Naive thymus-derived CD4-positive, alpha-beta T cell (primary cell): ENCODE data around the gene SPON1. TPM values are rescaled to one million over a fixed set of nuclear protein-coding genes. Genes with fewer than 3 reads are reported as not detected.

Source experiments
- ATAC-seq: fragments of 150-1000 bp; cut with Tn5 transposase; 2 replicates; pipeline ENCODE4 v1.10.0; 2021; ENCODE audit warnings: mild to moderate bottlenecking, moderate library complexity
- CTCF ChIA-PET: fragments of 350-600 bp; sonication (Branson Sonifier 250); formaldehyde crosslinking; loops from one replicate; lab custom pipeline; 2021; ENCODE audit warnings: antibody characterized with exemption; lab: Charles Lee
- POLR2A ChIA-PET: fragments of 350-600 bp; sonication (Branson Sonifier 250); formaldehyde crosslinking; loops from one replicate; lab custom pipeline; 2021; ENCODE audit warnings: antibody characterized with exemption, inconsistent platforms; lab: Charles Lee
- DNase-seq, 9 donors: peaks; one replicate each; pipeline versions ENCODE4 v3.0.0 to v3.0.0-alpha.2; 2020 to 2022; ENCODE audit warnings: mixed read lengths in 1 of 9
- H3K27ac ChIP-seq: one replicate; pipeline ENCODE4 v1.7.0; 2013; ENCODE audit warnings: mild to moderate bottlenecking, low read depth, low read length, moderate library complexity
- H3K27me3 ChIP-seq, 2 donors: one replicate each; pipeline ENCODE4 v1.7.0; 2013; ENCODE audit warnings: low read length in 2 of 2, mild to moderate bottlenecking in 2 of 2, moderate library complexity in 2 of 2; ENCODE audit not compliant: control insufficient read depth in 2 of 2, insufficient read depth in 2 of 2
- H3K36me3 ChIP-seq, 3 experiments: 1 replicate in 2 of 3; 2 replicates in 1 of 3; pipeline ENCODE4 v1.7.0; 2013; ENCODE audit warnings: low read length in 3 of 3, mild to moderate bottlenecking in 3 of 3, moderate library complexity in 1 of 3; ENCODE audit not compliant: insufficient read depth in 3 of 3, control insufficient read depth in 2 of 3
- H3K4me1 ChIP-seq, 2 donors: one replicate each; pipeline ENCODE4 v1.7.0; 2013; ENCODE audit warnings: low read length in 2 of 2, mild to moderate bottlenecking in 2 of 2, moderate library complexity in 1 of 2; ENCODE audit not compliant: control insufficient read depth in 2 of 2, insufficient read depth in 2 of 2
- H3K4me3 ChIP-seq: 2 replicates; pipeline ENCODE4 v1.7.0; 2013; ENCODE audit warnings: mild to moderate bottlenecking, low read length
- H3K9me3 ChIP-seq, 3 experiments: 1 replicate in 2 of 3; 2 replicates in 1 of 3; pipeline ENCODE4 v1.7.0; 2013; ENCODE audit warnings: low read length in 3 of 3; ENCODE audit not compliant: control insufficient read depth in 2 of 3
- H3K27ac Mint-ChIP-seq, 9 donors: one replicate each; pipeline ENCODE4 v1.8.0; 2020 to 2022; ENCODE audit warnings: mixed read lengths in 9 of 9, mild to moderate bottlenecking in 8 of 9, moderate library complexity in 5 of 9, inconsistent platforms in 2 of 9
- H3K27me3 Mint-ChIP-seq, 5 donors: one replicate each; pipeline ENCODE4 v1.8.0; 2021 to 2022; ENCODE audit warnings: mixed read lengths in 5 of 5, mild to moderate bottlenecking in 1 of 5
- H3K36me3 Mint-ChIP-seq, 5 donors: one replicate each; pipeline ENCODE4 v1.8.0; 2020 to 2022; ENCODE audit warnings: mixed read lengths in 5 of 5, mild to moderate bottlenecking in 3 of 5, inconsistent platforms in 1 of 5
- H3K4me1 Mint-ChIP-seq, 7 donors: one replicate each; pipeline ENCODE4 v1.8.0; 2020 to 2022; ENCODE audit warnings: mixed read lengths in 7 of 7, mild to moderate bottlenecking in 3 of 7, inconsistent platforms in 1 of 7
- H3K4me3 Mint-ChIP-seq, 10 donors: one replicate each; pipeline ENCODE4 v1.8.0; 2020 to 2022; ENCODE audit warnings: mild to moderate bottlenecking in 10 of 10, mixed read lengths in 10 of 10, moderate library complexity in 6 of 10, inconsistent platforms in 2 of 10
- H3K9me3 Mint-ChIP-seq, 11 donors: one replicate each; pipeline ENCODE4 v1.8.0; 2020 to 2022; ENCODE audit warnings: mixed read lengths in 11 of 11, mild to moderate bottlenecking in 4 of 11, inconsistent platforms in 1 of 11, moderate library complexity in 1 of 11
- intact Hi-C, 2 donors: fragments of 100-400 bp; cut with micrococcal nuclease; formaldehyde crosslinking; loops; one replicate each; pipeline ENCODE4 v1.15.1; 2023
- polyA plus RNA-seq, 2 donors: library from polyadenylated mRNA; unstranded; fragments of 300-500 nt; fragmentation: Illumina TruSeq; gene quantifications; one replicate each; pipeline ENCODE4 v1.2.3, GENCODE V29; 2021
- total RNA-seq, 6 experiments: library from RNA in 5 of 6; stranded (reverse) in 5 of 6; gene quantifications; 1 replicate in 5 of 6; 2 replicates in 1 of 6; pipeline ENCODE4 v1.2.3 and lab custom pipeline; 2021 to 2026

The SPON1 gene
- total and polyA plus RNA-seq, 7 experiments from 2014 or later, result 0.35 to 20.8 (median 1.6) TPM

DNA sequence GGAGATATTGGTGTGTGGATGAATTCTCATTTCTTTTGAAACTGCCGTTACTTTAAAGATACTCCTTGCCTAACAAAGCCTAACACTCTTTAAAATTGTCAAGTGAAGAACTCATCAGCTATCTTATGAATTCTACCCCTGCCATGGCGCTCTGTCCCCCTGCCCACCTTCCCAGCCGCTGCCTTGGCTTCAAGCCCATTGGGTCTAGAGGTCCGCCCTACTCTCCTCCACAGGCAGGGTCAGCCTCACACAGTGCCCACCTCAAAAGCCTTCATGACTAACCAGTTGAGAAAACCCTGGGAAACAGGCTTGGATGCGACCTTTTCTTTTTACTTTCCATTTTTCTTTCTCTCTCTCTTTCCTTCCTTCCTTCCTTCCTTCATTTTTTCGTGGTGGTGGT, 267.9 kb downstream of the SPON1 start:
- CTCF ChIA-PET, result no interaction called here
- Mint-ChIP-seq H3K27me3 (peaks cover 0 to 7% (median 0%) of the 10 kb centered on the region in 5 donors), H3K36me3 (peaks cover 0 to 5% (median 0%) of the 10 kb centered on the region in 5 donors), H3K4me3 (no peak overlapping the region), H3K4me1 (peaks cover 0 to 3% (median 0%) of the 10 kb centered on the region in 7 donors), H3K27ac (no peak overlapping the region), H3K9me3 (peaks cover 0 to 3% (median 0%) of the 10 kb centered on the region in 11 donors)
- ATAC-seq, result no peak
- intact Hi-C loops, result no loop called here
- H3K27ac ChIP-seq, result no peak overlapping the region
- no peak overlapping the region for H3K4me3 ChIP-seq
- DNase-seq, result no peak
- no peaks in the 10 kb centered on the region for H3K9me3 ChIP-seq
- no peaks in the 10 kb centered on the region for H3K4me1 ChIP-seq
- H3K27me3 ChIP-seq, result no peaks in the 10 kb centered on the region
- POLR2A ChIA-PET, result no interaction called here
- H3K36me3 ChIP-seq, result no peaks in the 10 kb centered on the region

DNA sequence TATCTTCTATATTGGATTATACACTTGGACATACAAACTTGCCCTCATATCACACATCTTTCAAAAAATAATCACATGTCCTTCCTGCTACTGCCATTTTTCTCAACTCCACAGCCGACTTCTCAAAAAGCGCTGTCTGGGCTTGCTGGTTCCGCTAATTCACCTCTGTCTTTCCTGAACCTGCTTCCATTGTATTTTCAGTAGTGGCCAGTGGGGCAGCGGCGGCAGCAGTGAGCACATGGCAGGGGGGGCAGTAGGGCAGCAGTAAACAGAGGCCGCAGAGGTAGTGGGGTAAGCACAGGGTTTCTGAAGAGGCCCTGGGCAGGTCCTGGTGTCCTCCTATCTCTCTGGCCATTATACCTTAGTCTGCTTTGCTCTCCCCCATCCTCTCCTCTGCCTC, 270.1 kb downstream of the SPON1 start:
- Mint-ChIP-seq H3K27ac (peak overlapping the region in 1 of 9 donors; percentile 65), H3K4me3 (no peak overlapping the region), H3K9me3 (peaks cover 0 to 2% (median 0%) of the 10 kb centered on the region in 11 donors), H3K27me3 (peaks cover 0 to 16% (median 0%) of the 10 kb centered on the region in 5 donors), H3K4me1 (peaks cover 0 to 6% (median 2%) of the 10 kb centered on the region in 7 donors), H3K36me3 (no peaks in the 10 kb centered on the region)
- Histone ChIP-seq H3K4me1 (no peaks in the 10 kb centered on the region), H3K36me3 (no peaks in the 10 kb centered on the region), H3K9me3 (no peaks in the 10 kb centered on the region), H3K27ac (no peak overlapping the region), H3K27me3 (no peaks in the 10 kb centered on the region), H3K4me3 (no peak overlapping the region)
- DNase-seq (no peak), ATAC-seq (no peak)
- intact Hi-C loops, result no loop called here
- CTCF ChIA-PET, result no interaction called here
- POLR2A ChIA-PET, result no interaction called here

DNA sequence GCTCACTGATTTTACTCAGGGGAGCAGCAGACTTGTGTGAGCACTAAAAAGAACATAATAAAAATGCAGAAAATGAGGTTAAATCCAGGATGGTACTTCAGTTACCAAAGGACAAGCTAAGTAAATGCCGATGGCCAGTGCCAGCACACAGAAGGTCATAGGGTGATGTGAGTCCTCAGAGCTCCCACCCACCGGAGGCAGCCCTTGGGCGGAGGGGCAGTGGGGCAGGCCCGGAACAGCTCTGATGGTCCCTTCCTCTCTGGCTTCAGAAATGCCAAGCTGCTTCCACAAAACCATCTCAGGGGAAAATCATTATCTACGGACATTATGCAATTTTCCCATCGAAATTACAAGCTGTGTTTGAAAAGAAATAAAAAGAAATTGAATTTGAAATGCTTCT, 271.9 kb downstream of the SPON1 start:
- no peak overlapping the region for H3K4me3 ChIP-seq
- no peaks in the 10 kb centered on the region for H3K9me3 ChIP-seq
- ChIA-PET POLR2A (interaction anchor here (0.6 kb wide), 1 partner anchor 219 kb away, joined by 3 read pairs; no protein-coding TSS in a partner anchor), CTCF (interaction anchor here (1.2 kb wide), 1 partner anchor 12 kb away, joined by 3 read pairs; no protein-coding TSS in a partner anchor)
- peaks cover 0 to 26% (median 0%) of the 10 kb centered on the region in 5 donors for H3K27me3 Mint-ChIP-seq
- intact Hi-C loops, result no loop called here
- DNase-seq, result no peak
- H3K4me1 ChIP-seq, result no peaks in the 10 kb centered on the region
- H3K4me3 Mint-ChIP-seq, result no peak overlapping the region
- peaks cover 0 to 6% (median 2%) of the 10 kb centered on the region in 7 donors for H3K4me1 Mint-ChIP-seq
- peaks cover 0 to 2% (median 0%) of the 10 kb centered on the region in 11 donors for H3K9me3 Mint-ChIP-seq
- no peak for ATAC-seq
- no peaks in the 10 kb centered on the region for H3K27me3 ChIP-seq
- H3K36me3 ChIP-seq, result no peaks in the 10 kb centered on the region
- H3K27ac Mint-ChIP-seq, result no peak overlapping the region
- no peak overlapping the region for H3K27ac ChIP-seq
- H3K36me3 Mint-ChIP-seq, result no peaks in the 10 kb centered on the region

DNA sequence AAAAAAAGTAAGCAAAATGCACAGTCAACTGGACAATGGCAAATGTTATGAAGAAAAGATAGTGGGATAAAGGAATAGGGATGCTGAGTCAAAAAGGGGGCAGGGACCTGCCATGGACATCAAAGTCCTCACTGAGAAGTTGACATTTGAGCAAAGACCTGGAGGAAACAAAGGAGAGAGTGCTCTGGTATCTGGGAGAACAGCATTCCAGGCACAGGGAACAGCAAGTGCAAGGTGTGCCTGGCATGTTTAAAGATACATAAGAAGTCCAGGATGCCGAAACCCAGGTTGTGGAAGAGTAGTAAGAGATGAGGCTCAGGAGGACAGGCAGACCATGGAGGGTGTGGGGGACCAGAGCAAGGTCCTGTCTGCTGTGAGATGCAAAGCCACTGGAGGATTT, 273.2 kb downstream of the SPON1 start:
- H3K4me1 ChIP-seq, result no peaks in the 10 kb centered on the region
- Mint-ChIP-seq H3K27me3 (peaks cover 0 to 26% (median 0%) of the 10 kb centered on the region in 5 donors), H3K4me1 (peaks cover 0 to 5% (median 2%) of the 10 kb centered on the region in 7 donors), H3K27ac (peak overlapping the region in 1 of 9 donors; percentile 52), H3K9me3 (peaks cover 0 to 2% (median 0%) of the 10 kb centered on the region in 11 donors), H3K36me3 (no peaks in the 10 kb centered on the region), H3K4me3 (no peak overlapping the region)
- DNase-seq, result no peak
- H3K36me3 ChIP-seq, result no peaks in the 10 kb centered on the region
- intact Hi-C loops, result no loop called here
- H3K27ac ChIP-seq, result no peak overlapping the region
- H3K27me3 ChIP-seq, result no peaks in the 10 kb centered on the region
- ChIA-PET POLR2A (no interaction called here), CTCF (no interaction called here)
- H3K9me3 ChIP-seq, result no peaks in the 10 kb centered on the region
- ATAC-seq, result no peak
- H3K4me3 ChIP-seq, result no peak overlapping the region

GRCh38 chr11:14237444-14237961, 275.0 kb downstream of the SPON1 start:
- H3K36me3 Mint-ChIP-seq, result no peaks in the 10 kb centered on the region
- intact Hi-C loops, result no loop called here
- Histone ChIP-seq H3K4me3 (no peak overlapping the region), H3K9me3 (no peaks in the 10 kb centered on the region), H3K27me3 (no peaks in the 10 kb centered on the region), H3K27ac (no peak overlapping the region), H3K4me1 (no peaks in the 10 kb centered on the region), H3K36me3 (no peaks in the 10 kb centered on the region)
- peaks cover 0 to 5% (median 2%) of the 10 kb centered on the region in 7 donors for H3K4me1 Mint-ChIP-seq
- DNase-seq (no peak), ATAC-seq (peak; percentile 80)
- H3K27ac Mint-ChIP-seq, result no peak overlapping the region
- ChIA-PET POLR2A (interaction anchor here (0.5 kb wide), 1 partner anchor 1933 kb away, joined by 4 read pairs; no protein-coding TSS in a partner anchor), CTCF (no interaction called here)
- H3K9me3 Mint-ChIP-seq, result peaks cover 0 to 2% (median 0%) of the 10 kb centered on the region in 11 donors
- H3K27me3 Mint-ChIP-seq, result peaks cover 0 to 30% (median 0%) of the 10 kb centered on the region in 5 donors
- no peak overlapping the region for H3K4me3 Mint-ChIP-seq

DNA sequence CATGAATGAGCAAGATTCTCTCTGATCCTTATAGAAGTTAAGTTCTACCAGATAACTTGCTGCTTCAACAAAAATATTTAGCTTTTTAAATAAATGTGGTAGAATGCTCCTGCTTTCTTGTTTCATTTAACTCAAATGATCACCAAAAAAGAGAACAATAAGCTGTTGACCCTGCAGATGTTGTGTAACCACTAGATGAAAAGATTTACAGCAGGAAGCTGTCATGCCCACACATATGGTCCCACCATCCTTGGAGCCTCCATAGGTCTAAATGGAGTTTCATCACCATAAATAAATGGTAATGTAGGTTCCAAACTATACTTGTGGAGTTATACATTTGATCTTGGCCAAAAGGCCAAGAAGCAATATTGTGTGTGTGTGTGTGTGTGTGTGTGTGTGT, 277.7 kb downstream of the SPON1 start:
- Mint-ChIP-seq H3K4me1 (peaks cover 0 to 5% (median 2%) of the 10 kb centered on the region in 7 donors), H3K27me3 (peaks cover 0 to 29% (median 0%) of the 10 kb centered on the region in 5 donors), H3K9me3 (no peaks in the 10 kb centered on the region), H3K27ac (no peak overlapping the region), H3K4me3 (no peak overlapping the region), H3K36me3 (no peaks in the 10 kb centered on the region)
- ATAC-seq (no peak), DNase-seq (no peak)
- ChIA-PET POLR2A (no interaction called here), CTCF (interaction anchor here (0.6 to 2.1 kb wide), 4 partner anchors 10 to 468 kb away, joined by 3 to 7 read pairs (median 4); no protein-coding TSS in a partner anchor)
- H3K27me3 ChIP-seq, result no peaks in the 10 kb centered on the region
- no peak overlapping the region for H3K27ac ChIP-seq
- no peaks in the 10 kb centered on the region for H3K4me1 ChIP-seq
- intact Hi-C loops, result no loop called here
- no peak overlapping the region for H3K4me3 ChIP-seq
- no peaks in the 10 kb centered on the region for H3K36me3 ChIP-seq
- no peaks in the 10 kb centered on the region for H3K9me3 ChIP-seq

DNA sequence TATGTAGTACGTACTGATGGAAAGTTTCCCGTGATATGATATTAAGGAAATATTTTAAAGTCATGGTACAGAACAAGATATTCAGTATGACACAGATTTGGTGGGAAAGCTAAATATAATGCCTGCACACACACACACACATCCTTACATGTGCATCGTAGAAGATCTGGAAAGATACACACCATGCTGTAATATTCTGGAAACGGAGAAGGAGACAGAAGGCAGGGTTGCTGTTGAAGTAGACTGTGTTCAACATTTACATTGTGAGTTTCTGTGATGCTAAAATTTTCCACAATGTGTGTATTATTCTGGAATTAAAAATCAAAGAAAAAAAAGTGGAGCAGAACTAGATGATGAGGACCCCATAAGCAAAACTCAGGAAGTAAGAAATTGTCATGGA, 278.4 kb downstream of the SPON1 start:
- Mint-ChIP-seq H3K27ac (peak overlapping the region in 1 of 9 donors; percentile 58), H3K4me1 (peaks cover 0 to 5% (median 2%) of the 10 kb centered on the region in 7 donors), H3K9me3 (no peaks in the 10 kb centered on the region), H3K27me3 (peaks cover 0 to 24% (median 0%) of the 10 kb centered on the region in 5 donors), H3K36me3 (no peaks in the 10 kb centered on the region), H3K4me3 (no peak overlapping the region)
- ChIA-PET CTCF (interaction anchor here (0.6 to 2.1 kb wide), 3 partner anchors 9 to 285 kb away, joined by 3 to 7 read pairs (median 5); no protein-coding TSS in a partner anchor), POLR2A (no interaction called here)
- no peak overlapping the region for H3K4me3 ChIP-seq
- H3K36me3 ChIP-seq, result no peaks in the 10 kb centered on the region
- H3K27ac ChIP-seq, result no peak overlapping the region
- H3K9me3 ChIP-seq, result no peaks in the 10 kb centered on the region
- intact Hi-C loops, result no loop called here
- DNase-seq (no peak), ATAC-seq (no peak)
- H3K4me1 ChIP-seq, result no peaks in the 10 kb centered on the region
- H3K27me3 ChIP-seq, result no peaks in the 10 kb centered on the region
